Chondrocyte (in vitro differentiated cells): ENCODE data around the gene WDR62. TPM values are rescaled to one million over a fixed set of nuclear protein-coding genes. Genes with fewer than 3 reads are reported as not detected.

ENCODE experiments used
- DNase-seq: peaks from one replicate; pipeline ENCODE4 v3.0.0; 2021; ENCODE audit warnings: mixed read lengths, low spot score
- H3K27ac Mint-ChIP-seq: one replicate; pipeline ENCODE4 v1.8.0; 2021; ENCODE audit warnings: mild to moderate bottlenecking, moderate library complexity, mixed read lengths; ENCODE audit not compliant: unreplicated experiment
- H3K27me3 Mint-ChIP-seq: 2 replicates; pipeline ENCODE4 v1.8.0; 2021; ENCODE audit warnings: low read depth, mixed read lengths
- H3K36me3 Mint-ChIP-seq: 2 replicates; pipeline ENCODE4 v1.8.0; 2021; ENCODE audit warnings: low read depth, mixed read lengths
- H3K4me1 Mint-ChIP-seq: 2 replicates; pipeline ENCODE4 v1.8.0; 2021; ENCODE audit warnings: low read depth, mild to moderate bottlenecking, mixed read lengths
- H3K4me3 Mint-ChIP-seq: one replicate; pipeline ENCODE4 v1.8.0; 2021; ENCODE audit warnings: mild to moderate bottlenecking, moderate library complexity, mixed read lengths; ENCODE audit not compliant: unreplicated experiment
- H3K9me3 Mint-ChIP-seq: 2 replicates; pipeline ENCODE4 v1.8.0; 2021; ENCODE audit warnings: low read depth, mixed read lengths
- CTCF ChIP-seq: fragments of 200-600 bp; sonication (generic); IDR thresholded peaks from 2 replicates; pipeline ENCODE4 v1.5.0; 2021; ENCODE audit warnings: antibody characterized with exemption, mild to moderate bottlenecking, moderate library complexity
- total RNA-seq: library from RNA; stranded (reverse); gene quantifications from 3 replicates; pipeline ENCODE4 v1.2.1, GENCODE V29; 2021

WDR62 gene
- total RNA-seq, 1 donor from 2014 or later: 3.0 TPM

- no peak for DNase-seq
- Mint-ChIP-seq H3K9me3 (no peaks in the 10 kb centered on the region), H3K27ac (no peak overlapping the region), H3K4me3 (no peak overlapping the region), H3K36me3 (peaks cover 16% of the 10 kb centered on the region), H3K4me1 (no peaks in the 10 kb centered on the region), H3K27me3 (no peaks in the 10 kb centered on the region)
- TF ChIP-seq CTCF: no peak
Observed at GRCh38 chr19:36082916-36083315, 28.2 kb downstream of the WDR62 start.

GRCh38 chr19:36084231-36085009 is 29.7 kb downstream of the WDR62 start:
- Mint-ChIP-seq H3K27me3 (no peaks in the 10 kb centered on the region), H3K36me3 (peaks cover 19% of the 10 kb centered on the region)

GRCh38 chr19:36086326-36086725 is 31.6 kb downstream of the WDR62 start:
- Mint-ChIP-seq H3K9me3 (no peaks in the 10 kb centered on the region), H3K4me3 (no peak overlapping the region)

More at GRCh38 chr19:36084231-36085009, 29.7 kb downstream of the WDR62 start:
- no peak for TF ChIP-seq CTCF
- Mint-ChIP-seq H3K27ac (no peak overlapping the region), H3K4me1 (no peaks in the 10 kb centered on the region), H3K4me3 (no peak overlapping the region), H3K9me3 (no peaks in the 10 kb centered on the region)
- DNase-seq: no peak

GRCh38 chr19:36089847-36090246 is 35.1 kb downstream of the WDR62 start:
- H3K27me3 Mint-ChIP-seq: no peaks in the 10 kb centered on the region
- H3K27ac Mint-ChIP-seq: no peak overlapping the region
- no peaks in the 10 kb centered on the region for H3K9me3 Mint-ChIP-seq
- no peak for DNase-seq
- H3K4me3 Mint-ChIP-seq: no peak overlapping the region
- no peak for TF ChIP-seq CTCF
- peaks cover 12% of the 10 kb centered on the region for H3K36me3 Mint-ChIP-seq
- H3K4me1 Mint-ChIP-seq: no peaks in the 10 kb centered on the region

More at GRCh38 chr19:36086326-36086725, 31.6 kb downstream of the WDR62 start:
- H3K4me1 Mint-ChIP-seq: no peaks in the 10 kb centered on the region
- H3K27me3 Mint-ChIP-seq: no peaks in the 10 kb centered on the region
- TF ChIP-seq CTCF: no peak
- peaks cover 19% of the 10 kb centered on the region for H3K36me3 Mint-ChIP-seq
- DNase-seq: no peak
- no peak overlapping the region for H3K27ac Mint-ChIP-seq

GRCh38 chr19:36090910-36091695 is 36.4 kb downstream of the WDR62 start:
- Mint-ChIP-seq H3K36me3 (peaks cover 10% of the 10 kb centered on the region), H3K4me3 (no peak overlapping the region), H3K27ac (no peak overlapping the region), H3K27me3 (no peaks in the 10 kb centered on the region), H3K9me3 (no peaks in the 10 kb centered on the region), H3K4me1 (no peaks in the 10 kb centered on the region)
- no peak for DNase-seq
- TF ChIP-seq CTCF: no peak
